Measurements from ENCODE around the gene CYP26B1.

The CYP26B1 gene

GRCh38 chr2:72089028-72089427 is 58.6 kb downstream of the CYP26B1 start:
- TF ChIP-seq GATA3 (IDR thresholded peaks at IDR 0.05; ENCODE audit: low read depth, low read length), result no peak
- TF ChIP-seq GATA2 (IDR thresholded peaks at IDR 0.05; ENCODE audit: low read depth, low read length), result no peak

DNA sequence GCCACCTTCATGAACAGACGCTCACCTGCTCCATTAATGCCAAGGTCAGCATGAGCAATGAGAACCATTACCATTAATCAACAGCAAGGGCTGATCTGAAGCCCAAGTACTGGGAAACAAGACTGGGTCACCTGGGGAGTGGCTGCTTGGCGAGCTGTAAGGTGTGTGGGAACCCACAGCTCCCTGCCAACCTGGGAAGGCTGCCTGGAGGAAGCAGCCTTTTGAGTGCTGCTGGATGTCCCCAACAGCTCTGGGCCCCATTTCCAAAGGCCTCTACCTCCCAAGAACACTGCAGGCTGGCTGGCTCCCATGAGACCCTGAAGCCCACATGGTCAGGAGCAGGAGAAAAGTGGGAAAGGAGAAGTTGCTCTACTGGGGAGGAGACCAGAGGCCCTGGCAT is 62.1 kb downstream of the CYP26B1 start:
- TF ChIP-seq GATA3 (IDR thresholded peaks at IDR 0.05; ENCODE audit: low read depth, low read length) (no peak), GATA2 (IDR thresholded peaks at IDR 0.05; ENCODE audit: low read depth, low read length) (no peak)

- no peak for TF ChIP-seq GATA2 (IDR thresholded peaks at IDR 0.05; ENCODE audit: low read depth, low read length)
- no peak for TF ChIP-seq GATA3 (IDR thresholded peaks at IDR 0.05; ENCODE audit: low read depth, low read length)
Measured at GRCh38 chr2:72085036-72085435, 62.6 kb downstream of the CYP26B1 start.

DNA sequence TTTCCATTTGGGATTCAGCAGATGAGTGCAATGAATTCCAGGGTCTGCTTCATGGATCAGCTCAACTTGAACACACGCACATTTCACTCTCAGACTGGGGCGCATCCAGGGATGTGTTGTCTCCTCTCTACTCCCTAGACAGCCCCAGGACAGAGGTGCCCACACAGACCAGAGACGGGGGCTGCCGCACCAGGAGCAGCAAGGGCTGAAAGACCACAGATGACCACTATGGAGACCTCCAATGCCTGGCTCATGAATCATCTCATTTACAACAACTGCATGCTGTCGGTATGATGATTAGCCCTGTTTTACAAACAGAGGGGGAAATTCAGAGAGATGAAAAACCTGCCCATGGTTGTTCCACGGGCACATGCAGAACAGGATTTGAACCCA is 63.1 kb downstream of the CYP26B1 start:
- TF ChIP-seq GATA2 (IDR thresholded peaks at IDR 0.05; ENCODE audit: low read depth, low read length) (no peak), GATA3 (IDR thresholded peaks at IDR 0.05; ENCODE audit: low read depth, low read length) (no peak)

DNA sequence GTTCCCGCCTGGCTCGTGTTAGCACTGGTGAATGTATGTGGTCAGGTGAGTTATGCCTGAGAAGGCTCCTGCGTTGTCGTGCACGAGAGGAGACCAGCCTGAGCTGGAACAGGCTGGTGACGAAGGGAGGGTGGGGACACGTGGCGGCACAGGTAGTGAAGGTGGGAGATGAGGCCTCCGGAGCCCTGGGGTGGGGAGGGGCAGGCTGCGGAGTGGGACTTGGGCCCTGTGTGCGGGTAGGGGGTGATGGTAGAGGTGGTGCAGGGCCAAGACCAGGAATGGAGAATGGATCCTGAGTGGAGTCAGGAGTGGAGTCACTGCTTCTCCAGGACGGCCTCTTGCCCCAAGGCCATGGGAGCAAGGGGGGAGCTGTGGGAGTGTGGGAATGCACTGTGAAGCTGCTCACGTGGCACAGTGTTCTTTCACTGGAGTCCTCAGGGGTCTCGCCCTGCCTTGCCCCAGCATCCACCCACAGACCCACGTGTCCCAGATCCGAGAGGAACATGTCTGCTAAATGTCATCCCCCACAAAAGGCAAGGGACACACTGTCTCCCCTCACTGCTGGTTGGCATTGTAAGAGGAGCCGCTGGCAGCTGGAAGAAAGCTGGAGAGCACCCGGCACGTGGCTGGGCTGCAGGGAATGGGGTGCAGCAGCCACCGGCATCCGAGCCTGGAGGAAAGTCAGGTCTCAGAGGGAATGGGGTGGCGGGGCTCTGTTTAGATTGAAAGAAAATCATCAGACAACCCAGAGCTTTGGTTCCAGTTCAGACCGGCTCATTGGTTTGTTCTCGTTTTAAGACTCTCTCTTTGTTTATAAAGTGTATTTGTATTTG is 63.7 kb downstream of the CYP26B1 start:
- TF ChIP-seq GATA3 (IDR thresholded peaks at IDR 0.05; ENCODE audit: low read depth, low read length), result no peak
- TF ChIP-seq GATA2 (IDR thresholded peaks at IDR 0.05; ENCODE audit: low read depth, low read length), result no peak

GRCh38 chr2:72082887-72083286 is 64.8 kb downstream of the CYP26B1 start:
- TF ChIP-seq GATA2 (IDR thresholded peaks at IDR 0.05; ENCODE audit: low read depth, low read length) (no peak), GATA3 (IDR thresholded peaks at IDR 0.05; ENCODE audit: low read depth, low read length) (no peak)

GRCh38 chr2:72082021-72082601 is 65.6 kb downstream of the CYP26B1 start:
- no peak for TF ChIP-seq GATA3 (IDR thresholded peaks at IDR 0.05; ENCODE audit: low read depth, low read length)
- TF ChIP-seq GATA2 (IDR thresholded peaks at IDR 0.05; ENCODE audit: low read depth, low read length), result no peak

GRCh38 chr2:72081451-72081850 is 66.2 kb downstream of the CYP26B1 start:
- TF ChIP-seq GATA2 (IDR thresholded peaks at IDR 0.05; ENCODE audit: low read depth, low read length) (no peak), GATA3 (IDR thresholded peaks at IDR 0.05; ENCODE audit: low read depth, low read length) (no peak)

- TF ChIP-seq GATA3 (IDR thresholded peaks at IDR 0.05; ENCODE audit: low read depth, low read length) (no peak), GATA2 (IDR thresholded peaks at IDR 0.05; ENCODE audit: low read depth, low read length) (no peak)
Measured at GRCh38 chr2:72080286-72081145, 67.1 kb downstream of the CYP26B1 start.
